NCI-H128 (cell line): ENCODE measurements around the gene D2HGDH.
"Not testable (repeated sequence)": the region's sequence is repeated elsewhere in the genome, so short reads cannot be mapped to it uniquely, and the experiment has no call there.

ENCODE experiments used
- DNase-seq: peaks from one replicate; lab custom pipeline; 2025; ENCODE audit not compliant: unreplicated experiment; lab: John Stamatoyannopoulos, UW

The D2HGDH gene

DNA sequence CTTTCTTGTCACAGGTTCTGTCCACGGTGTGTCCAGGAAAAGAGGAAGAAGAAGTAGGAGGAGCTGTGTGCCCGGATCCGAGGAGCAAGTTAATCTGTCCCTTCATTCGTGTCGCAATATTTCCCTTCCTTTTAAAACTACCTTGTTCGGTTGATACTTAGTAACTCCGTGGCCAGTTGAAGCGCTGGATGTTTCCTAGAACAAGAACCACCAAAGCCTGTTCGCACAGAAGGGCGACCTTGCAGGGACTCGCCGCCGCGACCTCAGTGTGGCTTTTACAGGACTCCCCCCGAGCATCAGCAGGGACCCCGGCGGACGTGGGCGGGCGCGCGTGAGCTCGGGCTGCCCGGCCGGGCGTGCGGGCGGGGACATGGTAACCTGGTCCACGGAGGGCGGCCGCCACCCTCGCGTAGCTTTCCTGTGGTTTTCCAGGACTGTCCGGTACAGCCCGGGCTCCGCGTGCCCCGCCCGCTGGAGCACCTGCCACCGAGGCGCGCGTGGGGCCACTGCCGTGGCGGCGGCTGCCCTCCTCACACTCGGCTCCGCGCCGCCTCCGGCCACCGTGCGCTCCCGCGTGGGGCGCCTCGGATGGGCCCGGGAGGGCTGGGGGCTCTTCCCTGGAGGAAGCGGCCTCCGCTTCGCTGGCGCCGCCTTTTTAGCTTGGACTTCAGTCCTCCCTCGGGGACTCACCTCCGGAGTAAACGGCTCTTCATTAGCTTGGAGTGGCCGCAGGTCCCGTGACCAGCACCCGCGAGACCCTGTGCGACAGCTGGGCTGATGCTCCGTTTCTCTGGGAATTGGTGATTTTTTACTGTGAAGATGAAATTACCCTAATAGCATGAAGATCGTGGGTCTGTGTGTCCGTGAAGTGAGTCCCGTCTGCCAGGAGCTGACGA, 9.2 kb upstream of the D2HGDH start:
- DNase-seq, result no peak

DNA sequence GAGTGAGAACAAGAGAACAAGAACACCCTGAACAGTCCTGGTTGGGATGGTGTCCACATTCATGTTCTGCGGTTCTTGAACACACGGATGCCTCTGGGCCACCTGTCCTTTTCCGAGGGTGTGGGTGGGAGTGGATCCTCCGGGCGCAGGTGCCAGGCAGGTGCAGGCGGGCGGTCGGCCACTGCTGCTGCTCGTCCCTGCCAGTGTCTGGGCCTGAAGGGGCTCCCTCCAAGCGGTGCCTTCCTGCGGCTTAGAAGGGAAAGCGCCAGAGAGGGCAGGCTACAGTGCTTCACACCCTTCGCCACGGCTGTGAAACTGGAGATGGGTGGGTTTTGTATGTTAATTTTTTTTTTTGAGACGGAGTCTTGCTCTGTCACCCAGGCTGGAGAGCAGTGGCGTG, 8.0 kb upstream of the D2HGDH start:
- no peak for DNase-seq

- no peak for DNase-seq
Observed at GRCh38 chr2:241728000-241728399, 6.4 kb upstream of the D2HGDH start.

DNA sequence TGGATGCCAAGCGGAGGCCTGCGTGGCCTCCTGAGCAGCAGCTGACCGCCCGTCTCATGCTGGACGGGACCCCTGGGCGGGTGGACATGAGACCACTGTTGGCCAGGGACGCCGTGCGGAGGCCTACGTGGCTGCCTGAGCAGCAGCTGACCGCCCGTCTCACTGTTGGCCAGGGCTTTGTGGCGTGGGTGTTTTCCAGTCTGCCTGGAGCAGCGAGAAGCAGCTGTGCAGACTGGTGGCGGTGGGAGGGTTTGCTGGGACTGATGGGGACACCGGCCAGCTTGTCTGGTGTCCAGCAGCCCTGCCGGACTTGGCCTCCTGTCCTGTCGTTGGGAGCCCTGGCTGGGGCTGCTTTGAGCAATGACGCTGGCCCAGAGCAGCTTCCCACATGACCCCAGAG, 5.8 kb upstream of the D2HGDH start:
- DNase-seq, result no peak

DNA sequence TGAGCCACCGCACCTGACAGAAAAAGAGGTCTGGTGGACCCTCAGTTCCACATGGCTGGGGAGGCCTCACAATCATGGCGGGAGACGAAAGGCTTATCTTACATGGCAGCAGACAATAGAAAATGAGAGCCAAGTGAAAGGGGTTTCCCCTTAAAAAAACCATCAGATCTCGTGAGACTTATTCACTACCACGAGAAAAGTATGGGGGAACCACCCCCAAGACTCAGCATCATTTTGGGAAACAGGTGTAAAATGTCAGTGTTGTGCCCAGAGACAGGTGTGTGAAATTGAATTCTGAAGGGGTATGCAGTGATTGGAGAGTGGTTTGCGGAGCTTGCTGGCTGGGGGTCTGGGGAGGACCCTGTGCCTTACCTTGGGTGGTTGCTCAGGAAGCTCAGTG, 4.6 kb upstream of the D2HGDH start:
- no peak for DNase-seq

DNA sequence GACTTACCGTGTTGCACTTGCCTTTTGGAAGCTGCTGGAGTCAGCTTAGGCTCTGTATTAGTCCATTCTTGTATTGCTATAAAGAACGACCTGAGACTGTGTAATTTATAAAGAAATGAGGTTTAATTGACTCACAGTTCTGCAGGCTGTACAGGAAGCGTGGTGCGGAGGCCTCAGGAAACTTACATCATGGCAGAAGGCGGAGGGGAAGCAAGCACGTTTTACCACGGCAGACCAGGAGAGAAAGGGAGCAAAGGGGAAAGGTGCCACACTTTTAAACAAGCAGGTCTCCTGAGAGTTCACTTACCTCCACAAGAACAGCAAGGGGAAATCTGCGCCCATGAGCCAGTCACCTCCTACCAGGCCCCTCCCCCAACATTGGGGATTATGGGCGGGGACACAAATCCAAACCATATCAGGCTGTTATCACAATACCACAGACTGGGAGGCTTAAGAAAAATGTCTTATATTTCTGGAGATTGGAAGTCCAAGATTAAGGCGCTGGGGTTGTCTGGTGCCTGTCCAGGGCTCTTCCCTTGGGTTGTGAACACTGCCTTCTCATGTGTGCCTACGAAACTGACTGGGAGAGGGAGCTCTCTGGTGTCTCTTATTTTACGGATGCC, 3.6 kb upstream of the D2HGDH start:
- DNase-seq, result no peak

- DNase-seq, result not testable (repeated sequence)
Observed at GRCh38 chr2:241732513-241733186, 1.8 kb upstream of the D2HGDH start.

DNA sequence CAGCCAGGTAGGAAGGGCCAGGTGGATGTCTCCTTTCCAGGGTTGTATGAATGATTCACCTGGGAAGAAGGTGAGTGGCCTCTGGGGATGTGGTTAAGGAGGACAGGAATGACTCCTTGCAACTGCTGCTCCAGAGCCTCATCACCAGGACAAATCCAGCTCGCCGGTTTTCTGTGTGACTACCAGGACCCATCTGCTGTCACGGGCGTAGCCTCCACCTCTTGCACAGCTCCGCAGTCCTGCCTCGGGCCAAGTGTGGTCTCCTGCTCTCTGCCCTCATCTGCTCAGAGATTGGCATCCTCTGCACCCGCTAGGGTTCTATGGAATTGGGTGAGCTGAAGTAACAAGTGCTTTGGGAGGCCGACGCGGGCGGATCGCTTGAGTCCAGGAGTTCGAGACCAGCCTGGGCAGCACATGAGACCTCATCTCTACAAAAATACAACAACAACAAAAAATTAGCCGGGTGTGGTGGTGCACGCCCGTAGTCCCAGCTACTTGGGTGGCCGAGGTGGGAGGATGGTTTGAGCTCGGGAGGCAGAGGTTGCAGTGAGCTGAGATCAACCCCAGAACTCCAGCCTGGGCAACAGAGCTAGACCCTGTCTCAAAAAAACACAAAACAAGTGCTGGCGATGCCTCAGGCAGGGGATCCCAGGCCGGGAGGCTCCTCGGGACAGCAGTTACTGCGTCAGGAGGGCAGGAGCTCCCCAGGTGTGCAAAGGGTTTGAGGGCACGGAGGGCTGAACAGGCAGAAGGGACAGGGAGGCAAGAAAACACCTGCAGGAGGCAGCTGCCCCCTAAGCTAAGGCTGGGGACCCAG, 831 bp upstream of the D2HGDH start:
- no peak for DNase-seq

- no peak for DNase-seq
Observed at GRCh38 chr2:241734208-241734466, 293 bp upstream of the D2HGDH start.

GRCh38 chr2:241736111-241736510, 1.7 kb downstream of the D2HGDH start:
- no peak for DNase-seq

DNA sequence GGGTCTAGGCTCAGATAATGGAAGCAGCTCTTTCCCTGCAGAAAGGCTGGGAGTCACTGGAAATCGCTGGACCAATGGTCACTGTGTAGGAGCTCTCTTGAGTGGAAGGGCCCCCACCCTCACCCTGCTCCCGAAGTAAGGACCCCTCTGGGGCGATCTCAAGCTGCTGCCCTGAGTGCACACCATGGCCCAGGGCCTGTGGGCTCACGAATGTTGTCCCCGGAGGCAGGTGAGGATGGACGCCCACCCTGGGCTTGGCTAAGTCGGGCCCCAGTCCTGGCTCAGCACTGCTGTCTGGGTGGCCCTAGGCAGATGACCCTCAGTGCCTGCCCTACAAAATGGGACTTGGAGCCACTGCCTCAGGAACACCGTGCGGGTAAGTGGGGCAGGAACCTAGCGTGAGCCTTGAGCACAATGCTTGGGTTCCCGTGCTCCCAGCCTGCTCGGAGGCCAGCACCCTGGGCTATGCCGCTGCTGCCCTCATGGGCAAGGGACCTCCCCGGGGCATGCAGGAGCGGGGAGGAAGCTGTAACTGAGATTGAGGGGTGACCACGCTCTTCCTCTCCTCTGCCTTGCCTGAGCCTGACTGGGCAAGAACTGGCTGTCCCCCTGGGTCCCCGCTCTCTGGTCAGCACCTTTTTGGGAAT, 3.7 kb downstream of the D2HGDH start:
- DNase-seq, result no peak

DNA sequence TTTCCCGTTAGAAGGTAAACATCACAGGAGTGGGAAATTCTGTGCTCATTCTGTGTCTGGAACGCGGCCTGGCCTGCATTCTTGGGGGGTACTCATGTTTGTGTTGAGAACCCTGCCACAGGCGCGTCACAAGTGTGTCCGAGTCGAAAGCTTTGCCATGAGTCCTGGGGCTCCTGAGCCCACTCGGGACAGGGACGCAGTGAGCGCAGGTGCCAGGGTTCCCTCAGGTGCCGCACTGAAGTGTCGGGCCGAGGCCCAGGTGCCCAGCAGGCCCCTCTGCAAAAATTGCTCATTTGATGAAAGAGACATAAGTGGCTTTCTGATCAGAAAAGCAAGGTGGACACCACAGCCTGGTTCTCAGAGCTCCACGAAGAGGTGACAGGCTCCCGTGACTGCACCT, 4.7 kb downstream of the D2HGDH start:
- DNase-seq, result no peak

- no peak for DNase-seq
Observed at GRCh38 chr2:241739651-241740050, 5.2 kb downstream of the D2HGDH start.

- DNase-seq, result no peak
Observed at GRCh38 chr2:241741016-241741415, 6.6 kb downstream of the D2HGDH start.

DNA sequence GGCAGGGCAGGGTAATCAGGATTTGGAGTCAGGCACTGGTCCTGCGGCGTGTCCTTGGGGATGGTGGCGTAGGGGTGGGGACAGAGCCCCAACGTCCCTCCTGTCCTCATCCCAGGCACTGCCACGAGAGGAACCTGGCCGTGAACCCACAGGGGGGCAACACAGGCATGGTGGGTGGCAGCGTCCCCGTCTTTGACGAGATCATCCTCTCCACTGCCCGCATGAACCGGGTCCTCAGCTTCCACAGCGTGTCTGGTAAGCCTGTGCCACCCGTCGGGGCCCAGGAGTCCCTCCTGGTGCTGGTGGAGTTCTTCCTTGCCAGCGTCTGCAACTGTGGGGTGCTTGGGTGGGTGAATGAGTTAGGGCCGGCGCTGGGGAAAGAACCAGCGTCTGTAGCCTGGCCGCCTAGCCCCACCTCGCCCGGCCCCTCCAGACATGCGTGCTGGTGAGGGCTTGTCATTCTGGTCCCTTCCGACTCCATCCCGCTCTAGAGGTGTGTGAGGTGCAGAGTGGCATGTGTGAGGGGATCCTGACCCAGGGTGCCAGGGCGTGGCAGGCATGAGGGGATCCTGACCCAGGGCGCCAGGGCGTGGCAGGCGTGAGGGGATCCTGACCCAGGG, 8.0 kb downstream of the D2HGDH start:
- no peak for DNase-seq

- not testable (repeated sequence) for DNase-seq
Observed at GRCh38 chr2:241743008-241743407, 8.6 kb downstream of the D2HGDH start.

DNA sequence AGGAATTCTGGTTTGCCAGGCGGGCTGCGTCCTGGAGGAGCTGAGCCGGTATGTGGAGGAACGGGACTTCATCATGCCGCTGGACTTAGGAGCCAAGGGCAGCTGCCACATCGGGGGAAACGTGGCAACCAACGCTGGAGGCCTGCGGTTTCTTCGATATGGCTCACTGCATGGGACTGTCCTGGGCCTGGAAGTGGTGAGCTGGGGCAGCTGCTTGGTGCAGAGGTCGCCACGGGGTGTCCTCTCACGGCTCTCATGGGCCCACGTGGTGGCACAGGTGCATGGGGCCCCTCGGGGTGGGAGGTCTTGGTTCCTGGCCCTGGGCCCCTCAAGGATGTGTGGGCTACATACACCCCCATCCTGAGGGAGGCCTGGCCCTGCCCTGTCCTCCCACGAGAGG, 9.2 kb downstream of the D2HGDH start:
- DNase-seq, result no peak

DNA sequence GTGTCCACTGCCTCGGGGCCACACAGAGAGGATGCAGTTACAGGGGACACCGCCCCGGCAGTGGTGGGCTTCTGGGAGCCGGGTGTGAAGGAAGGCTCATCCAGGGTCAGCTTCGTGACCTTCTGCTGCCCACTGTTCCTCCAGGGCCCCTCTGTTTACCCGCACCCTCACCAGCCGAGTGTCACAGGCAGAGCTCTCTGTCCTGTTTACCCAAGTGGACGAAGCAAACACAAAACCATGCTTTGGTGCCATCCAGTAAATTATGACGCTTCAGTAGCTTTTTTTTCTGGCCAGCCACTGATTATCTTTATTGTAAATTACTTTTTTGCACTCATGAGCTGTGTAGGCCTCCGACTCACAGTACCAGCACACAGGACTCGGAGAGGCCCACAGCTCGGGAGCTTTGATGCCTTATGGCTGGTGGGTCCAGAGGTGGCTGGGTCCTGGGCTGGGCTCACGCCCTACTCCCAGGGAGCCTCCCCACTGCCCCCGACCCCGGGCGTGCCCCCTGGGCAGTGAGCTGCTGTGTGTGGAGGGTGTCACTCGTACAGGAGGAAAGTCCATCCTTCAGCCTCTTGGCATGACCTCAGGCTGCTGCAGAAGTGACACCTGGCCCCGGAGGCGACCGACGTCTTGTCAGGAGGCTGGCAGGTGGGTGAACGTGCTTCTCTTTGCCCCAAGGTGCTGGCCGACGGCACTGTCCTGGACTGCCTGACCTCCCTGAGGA, 9.8 kb downstream of the D2HGDH start:
- DNase-seq, result no peak

DNA sequence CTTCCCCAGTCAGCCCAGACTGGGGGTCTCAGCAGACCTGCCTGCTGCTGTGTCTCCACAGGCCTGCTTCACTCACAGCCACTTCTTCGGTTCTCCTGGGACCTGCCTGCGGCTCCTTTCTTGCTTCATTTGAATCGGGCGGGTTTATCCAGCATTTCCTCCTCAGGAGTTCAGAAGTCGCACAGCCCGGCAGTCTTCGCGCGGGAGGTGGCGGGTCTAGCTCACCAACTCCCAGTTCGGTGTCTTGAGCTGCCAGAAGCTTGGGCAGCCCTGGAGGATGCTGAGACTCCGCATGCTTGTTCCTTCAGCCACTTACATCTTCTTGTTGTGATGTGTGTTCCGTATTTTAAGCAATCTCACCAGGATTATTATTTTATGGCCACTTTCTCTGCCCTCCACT, 10.8 kb downstream of the D2HGDH start:
- no peak for DNase-seq

- DNase-seq, result no peak
Observed at GRCh38 chr2:241746084-241746483, 11.7 kb downstream of the D2HGDH start.
